ENCODE data around the gene DBNDD2. TPM values are rescaled to one million over a fixed set of nuclear protein-coding genes. Genes with fewer than 3 reads are reported as not detected.

Gene DBNDD2
- total RNA-seq, 1 donor from 2014 or later, result 10.9 TPM

GRCh38 chr20:45445805-45446562, 37.9 kb downstream of the DBNDD2 start:
- intact Hi-C loops (cut with micrococcal nuclease), result no loop called here

GRCh38 chr20:45448270-45448669, 40.2 kb downstream of the DBNDD2 start:
- intact Hi-C loops (cut with micrococcal nuclease), result no loop called here

- intact Hi-C loops (cut with micrococcal nuclease), result no loop called here
Measured at GRCh38 chr20:45449528-45449927, 41.4 kb downstream of the DBNDD2 start.

GRCh38 chr20:45450097-45450818, 42.2 kb downstream of the DBNDD2 start:
- intact Hi-C loops (cut with micrococcal nuclease), result loop anchor here (1.0 kb wide), 1 partner anchor 131 kb away; no protein-coding TSS in a partner anchor

GRCh38 chr20:45452238-45452637, 44.1 kb downstream of the DBNDD2 start:
- intact Hi-C loops (cut with micrococcal nuclease), result no loop called here

- intact Hi-C loops (cut with micrococcal nuclease), result no loop called here
Measured at GRCh38 chr20:45452772-45453691, 44.9 kb downstream of the DBNDD2 start.

GRCh38 chr20:45456632-45457031, 48.5 kb downstream of the DBNDD2 start:
- intact Hi-C loops (cut with micrococcal nuclease), result loop anchor here (1.0 kb wide), 1 partner anchor 315 kb away; no protein-coding TSS in a partner anchor

GRCh38 chr20:45459606-45460005, 51.5 kb downstream of the DBNDD2 start:
- intact Hi-C loops (cut with micrococcal nuclease), result no loop called here

Other genes with a start within 250 kb of the DBNDD2 start
- gene PI3, start 233.4 kb upstream of the DBNDD2 start, total RNA-seq, result not detected in 2 replicates
- not detected in 2 replicates for gene SEMG1, start 201.3 kb upstream of the DBNDD2 start, total RNA-seq
- not detected in 2 replicates for gene SEMG2, start 186.9 kb upstream of the DBNDD2 start, total RNA-seq
- not detected in 2 replicates for gene SLPI, start 153.7 kb upstream of the DBNDD2 start, total RNA-seq
- gene RBPJL, start 101.4 kb upstream of the DBNDD2 start, total RNA-seq, result not detected in 2 replicates
- 0.16 and 0.34 TPM in 2 replicates for gene MATN4, start 100.0 kb upstream of the DBNDD2 start, total RNA-seq
- 21.9 and 24.6 TPM in 2 replicates for gene SDC4, start 59.9 kb upstream of the DBNDD2 start, total RNA-seq
- 17.8 and 19.6 TPM in 2 replicates for gene SYS1, start 45.1 kb upstream of the DBNDD2 start, total RNA-seq
- gene TP53TG5, start 30.0 kb upstream of the DBNDD2 start, total RNA-seq, result 0.09 and 0.11 TPM in 2 replicates
- 70.6 and 72.5 TPM in 2 replicates for gene PIGT, start 7.9 kb downstream of the DBNDD2 start, total RNA-seq
- gene WFDC2, start 61.5 kb downstream of the DBNDD2 start, total RNA-seq, result 0.52 TPM in 1 of 2 replicates, not detected in the other
- not detected in 2 replicates for gene SPINT3, start 107.3 kb downstream of the DBNDD2 start, total RNA-seq
- gene WFDC6, start 131.2 kb downstream of the DBNDD2 start, total RNA-seq, result not detected in 2 replicates
- not detected in 2 replicates for gene EPPIN, start 139.1 kb downstream of the DBNDD2 start, total RNA-seq
- gene WFDC8, start 171.0 kb downstream of the DBNDD2 start, total RNA-seq, result not detected in 2 replicates
- gene WFDC10A, start 221.4 kb downstream of the DBNDD2 start, total RNA-seq, result not detected in 2 replicates
- not detected in 2 replicates for gene WFDC9, start 223.0 kb downstream of the DBNDD2 start, total RNA-seq